Stimulated activated naive B cell treated with anti-CD40 and anti-IgM and Interleukin-4, amounts not matched to agents 10 μg/mL and 1 μg/mL and 100 μg/mL, for 72 hours (primary cell): ENCODE measurements around the gene HIKESHI.

ENCODE experiments used
- ATAC-seq, 2 donors: fragments of 150-1000 bp; cut with Tn5 transposase; replicated peaks; 2 replicates each; pipeline ENCODE4 v1.10.0; 2021; ENCODE audit warnings: moderate library complexity in 1 of 2
- DNase-seq: peaks from one replicate; pipeline ENCODE4 v3.0.0; 2021
- H3K27ac Mint-ChIP-seq: one replicate; pipeline ENCODE4 v1.8.0; 2022; ENCODE audit warnings: mild to moderate bottlenecking, mixed read lengths
- H3K27me3 Mint-ChIP-seq, 2 donors: one replicate each; pipeline ENCODE4 v1.8.0; 2022; ENCODE audit warnings: mixed read lengths in 2 of 2
- H3K36me3 Mint-ChIP-seq, 2 donors: one replicate each; pipeline ENCODE4 v1.8.0; 2022; ENCODE audit warnings: mixed read lengths in 2 of 2, mild to moderate bottlenecking in 1 of 2
- H3K4me1 Mint-ChIP-seq, 2 donors: one replicate each; pipeline ENCODE4 v1.8.0; 2022; ENCODE audit warnings: mixed read lengths in 2 of 2, mild to moderate bottlenecking in 1 of 2
- H3K4me3 Mint-ChIP-seq, 2 donors: one replicate each; pipeline ENCODE4 v1.8.0; 2022; ENCODE audit warnings: mild to moderate bottlenecking in 2 of 2, mixed read lengths in 2 of 2, moderate library complexity in 1 of 2
- H3K9me3 Mint-ChIP-seq, 2 donors: one replicate each; pipeline ENCODE4 v1.8.0; 2022; ENCODE audit warnings: mixed read lengths in 2 of 2, mild to moderate bottlenecking in 1 of 2

The HIKESHI gene

DNA sequence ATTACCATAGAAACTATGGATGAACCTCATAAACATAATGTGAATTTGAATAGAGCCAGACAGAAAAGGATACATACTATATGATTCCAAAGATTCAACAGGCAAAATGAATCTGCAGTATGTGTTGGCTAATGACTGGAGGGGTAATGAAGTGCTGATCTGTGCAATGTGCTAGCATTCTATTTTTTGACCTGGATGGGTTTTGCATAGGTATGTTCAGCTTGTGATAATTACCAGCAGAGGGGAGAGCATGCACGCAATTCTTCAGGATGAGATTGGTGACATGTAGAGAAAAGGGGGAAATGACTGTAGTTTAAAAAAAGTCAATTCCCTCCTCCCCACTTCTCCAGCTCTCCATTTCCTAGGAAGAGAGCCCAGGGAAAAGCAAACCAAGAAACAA lies 72.0 kb downstream of the HIKESHI start:
- Mint-ChIP-seq H3K4me1 (peaks cover 0 to 2% of the 10 kb centered on the region in 2 donors), H3K36me3 (peaks cover 7 to 21% of the 10 kb centered on the region in 2 donors), H3K27me3 (peaks cover 4 to 17% of the 10 kb centered on the region in 2 donors), H3K27ac (no peak overlapping the region), H3K9me3 (peaks cover 15 to 18% of the 10 kb centered on the region in 2 donors), H3K4me3 (no peak overlapping the region)
- DNase-seq (no peak), ATAC-seq (no peak)

DNA sequence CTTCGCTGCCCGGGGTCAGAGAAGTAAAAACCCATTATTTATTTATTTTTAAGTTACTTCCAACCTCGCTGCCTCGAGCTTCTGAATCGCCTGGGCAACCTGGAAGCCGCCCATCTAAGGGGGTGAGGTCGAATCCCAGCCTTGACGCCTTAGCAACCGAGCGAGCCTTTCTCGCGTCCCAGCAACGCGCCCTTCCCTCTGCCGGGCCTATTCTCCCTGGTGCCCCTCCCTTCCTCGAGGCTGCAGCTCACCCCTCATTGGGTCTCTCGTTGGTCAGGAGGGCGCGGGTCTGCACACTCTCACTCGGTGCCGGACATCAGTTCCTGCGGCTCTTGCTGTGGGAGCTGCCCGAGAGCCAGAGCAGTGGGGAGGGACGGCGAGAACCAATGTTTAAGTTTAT lies 72.5 kb downstream of the HIKESHI start, which contains the start of gene CCDC81:
Gene CCDC81 (plus strand): TSS at position 302 of the 400 bp plus-strand sequence. CDS start 277 bp downstream, outside the sequence.
- Mint-ChIP-seq H3K9me3 (peaks cover 15 to 18% of the 10 kb centered on the region in 2 donors), H3K4me1 (peaks cover 0 to 2% of the 10 kb centered on the region in 2 donors), H3K36me3 (peaks cover 7 to 21% of the 10 kb centered on the region in 2 donors), H3K4me3 (no peak within 1 kb of the TSS), H3K27me3 (peaks cover 4 to 17% of the 10 kb centered on the region in 2 donors), H3K27ac (no peak within 1 kb of the TSS)
- no peak for ATAC-seq
- no peak for DNase-seq

GRCh38 chr11:86377972-86378371 lies 75.9 kb downstream of the HIKESHI start:
- ATAC-seq = no peak
- Mint-ChIP-seq H3K27me3 (peaks cover 4 to 17% of the 10 kb centered on the region in 2 donors), H3K27ac (no peak overlapping the region), H3K9me3 (peaks cover 12 to 13% of the 10 kb centered on the region in 2 donors), H3K4me1 (peaks cover 0 to 2% of the 10 kb centered on the region in 2 donors), H3K36me3 (peaks cover 4 to 12% of the 10 kb centered on the region in 2 donors), H3K4me3 (no peak overlapping the region)
- no peak for DNase-seq

DNA sequence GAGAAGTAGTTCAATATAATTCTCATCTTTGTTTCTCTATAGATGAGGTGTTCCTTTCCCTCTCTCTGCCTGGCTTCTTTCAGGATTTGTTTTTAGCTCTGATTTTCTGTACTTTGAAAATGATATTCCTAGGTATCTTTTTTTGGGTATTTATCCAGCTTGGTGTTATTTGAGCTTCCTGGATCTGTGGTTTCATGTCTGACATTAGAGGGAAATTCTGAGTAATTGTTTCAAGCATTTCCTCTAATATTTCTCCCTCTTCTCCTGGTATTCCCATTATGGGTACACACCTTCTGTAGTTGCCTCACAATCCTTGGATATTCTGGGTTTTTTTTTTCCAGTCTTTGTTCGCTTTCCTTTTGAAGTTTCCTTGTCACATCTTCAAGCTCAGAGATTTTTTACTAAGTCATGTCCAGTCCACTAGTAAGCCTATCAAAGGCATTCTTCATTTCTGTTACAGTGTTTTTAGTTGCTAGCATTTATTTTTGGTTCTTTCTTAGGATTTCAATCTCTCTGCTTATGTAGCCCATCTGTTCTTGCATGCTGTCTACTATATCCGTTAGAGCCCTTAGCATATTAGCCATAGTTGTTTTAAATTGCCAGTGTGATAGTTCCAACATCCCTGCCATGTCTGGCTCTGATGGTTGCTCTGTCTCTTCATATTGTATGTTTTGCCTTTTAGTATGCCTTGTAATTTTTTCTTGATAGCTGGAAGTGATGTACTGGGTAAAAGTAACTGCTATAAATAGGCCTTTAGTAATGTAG lies 78.4 kb downstream of the HIKESHI start:
- peaks cover 0 to 4% of the 10 kb centered on the region in 2 donors for H3K36me3 Mint-ChIP-seq
- DNase-seq = no peak
- peaks cover 9 to 13% of the 10 kb centered on the region in 2 donors for H3K9me3 Mint-ChIP-seq
- H3K4me3 Mint-ChIP-seq = no peak overlapping the region
- H3K27ac Mint-ChIP-seq = no peak overlapping the region
- no peak for ATAC-seq
- no peaks in the 10 kb centered on the region for H3K27me3 Mint-ChIP-seq
- H3K4me1 Mint-ChIP-seq = no peaks in the 10 kb centered on the region

- H3K27me3 Mint-ChIP-seq = no peaks in the 10 kb centered on the region
- H3K27ac Mint-ChIP-seq = no peak overlapping the region
- no peak for ATAC-seq
- no peak overlapping the region for H3K4me3 Mint-ChIP-seq
- H3K4me1 Mint-ChIP-seq = no peaks in the 10 kb centered on the region
- H3K36me3 Mint-ChIP-seq = no peaks in the 10 kb centered on the region
- no peak for DNase-seq
- H3K9me3 Mint-ChIP-seq = no peaks in the 10 kb centered on the region
Measured at GRCh38 chr11:86383041-86383955, 81.3 kb downstream of the HIKESHI start.

DNA sequence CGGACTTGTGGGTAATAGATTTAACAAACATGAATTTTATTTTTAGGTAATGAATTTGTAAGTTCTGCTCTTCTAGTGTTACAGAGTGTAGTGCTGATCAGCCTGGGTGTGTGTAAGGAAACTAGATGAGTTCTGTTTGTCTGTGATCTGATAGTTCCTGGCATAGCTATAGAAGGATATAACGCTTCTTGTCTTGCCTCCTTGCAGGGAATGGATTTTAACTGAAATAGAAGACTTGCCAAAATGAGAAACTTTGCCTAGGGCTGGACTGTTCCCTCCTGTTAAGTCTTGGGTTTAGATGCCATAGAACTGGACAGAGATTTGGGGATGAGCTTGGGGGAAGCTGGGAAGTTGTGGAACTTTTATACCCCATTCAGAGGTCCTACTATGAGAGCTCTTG lies 84.2 kb downstream of the HIKESHI start:
- Mint-ChIP-seq H3K27ac (no peak overlapping the region), H3K4me1 (no peaks in the 10 kb centered on the region)
- DNase-seq = no peak

DNA sequence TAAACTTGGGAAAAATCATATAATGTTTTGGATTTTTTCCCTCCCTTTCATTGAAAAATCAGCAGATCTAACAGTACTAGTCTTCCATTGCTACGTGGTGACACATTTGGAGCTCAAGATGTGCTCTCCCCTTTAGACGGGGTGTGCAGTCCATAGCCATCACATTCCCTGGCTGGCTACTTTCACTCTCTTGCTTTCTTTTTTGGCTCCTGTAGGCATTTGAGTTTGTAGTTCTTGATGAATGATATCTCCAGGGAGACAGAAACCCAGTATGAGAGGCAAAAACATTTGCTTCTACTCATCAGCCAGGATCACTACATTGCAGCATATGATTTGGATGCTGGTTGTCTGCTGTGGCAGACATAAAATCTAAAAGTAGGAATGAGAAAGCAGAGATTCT lies 84.7 kb downstream of the HIKESHI start:
- peaks cover 0 to 3% of the 10 kb centered on the region in 2 donors for H3K36me3 Mint-ChIP-seq
- H3K4me1 Mint-ChIP-seq = no peaks in the 10 kb centered on the region
- no peak for ATAC-seq
- H3K9me3 Mint-ChIP-seq = peaks cover 0 to 2% of the 10 kb centered on the region in 2 donors
- H3K27me3 Mint-ChIP-seq = no peaks in the 10 kb centered on the region
- no peak overlapping the region for H3K27ac Mint-ChIP-seq
- no peak overlapping the region for H3K4me3 Mint-ChIP-seq
- no peak for DNase-seq

More for the DNA sequence above, 84.2 kb downstream of the HIKESHI start:
- Mint-ChIP-seq H3K36me3 (peaks cover 0 to 3% of the 10 kb centered on the region in 2 donors), H3K27me3 (no peaks in the 10 kb centered on the region), H3K9me3 (peaks cover 0 to 2% of the 10 kb centered on the region in 2 donors), H3K4me3 (no peak overlapping the region)
- ATAC-seq = no peak

GRCh38 chr11:86388198-86388597 lies 86.2 kb downstream of the HIKESHI start:
- no peaks in the 10 kb centered on the region for H3K27me3 Mint-ChIP-seq
- H3K9me3 Mint-ChIP-seq = peaks cover 0 to 2% of the 10 kb centered on the region in 2 donors
- no peak overlapping the region for H3K27ac Mint-ChIP-seq
- no peaks in the 10 kb centered on the region for H3K4me1 Mint-ChIP-seq
- DNase-seq (no peak), ATAC-seq (no peak)
- H3K4me3 Mint-ChIP-seq = no peak overlapping the region
- H3K36me3 Mint-ChIP-seq = peaks cover 0 to 3% of the 10 kb centered on the region in 2 donors

GRCh38 chr11:86390487-86390886 lies 88.4 kb downstream of the HIKESHI start:
- H3K27ac Mint-ChIP-seq = no peak overlapping the region
- H3K4me3 Mint-ChIP-seq = no peak overlapping the region
- H3K4me1 Mint-ChIP-seq = no peaks in the 10 kb centered on the region
- no peaks in the 10 kb centered on the region for H3K27me3 Mint-ChIP-seq
- ATAC-seq (no peak), DNase-seq (no peak)
- H3K36me3 Mint-ChIP-seq = peaks cover 0 to 3% of the 10 kb centered on the region in 2 donors
- H3K9me3 Mint-ChIP-seq = peaks cover 0 to 2% of the 10 kb centered on the region in 2 donors

GRCh38 chr11:86395061-86395551 lies 93.1 kb downstream of the HIKESHI start:
- no peak for ATAC-seq
- no peak for DNase-seq
- H3K27ac Mint-ChIP-seq = no peak overlapping the region
- no peaks in the 10 kb centered on the region for H3K9me3 Mint-ChIP-seq
- H3K4me3 Mint-ChIP-seq = no peak overlapping the region
- peaks cover 2 to 5% of the 10 kb centered on the region in 2 donors for H3K36me3 Mint-ChIP-seq
- no peaks in the 10 kb centered on the region for H3K27me3 Mint-ChIP-seq
- no peaks in the 10 kb centered on the region for H3K4me1 Mint-ChIP-seq
